Measurements from ENCODE around the gene GALR2. TPM values are rescaled to one million over a fixed set of nuclear protein-coding genes. Genes with fewer than 3 reads are reported as not detected.

Gene GALR2
- total RNA-seq, 3 donors from 2014 or later: not detected

DNA sequence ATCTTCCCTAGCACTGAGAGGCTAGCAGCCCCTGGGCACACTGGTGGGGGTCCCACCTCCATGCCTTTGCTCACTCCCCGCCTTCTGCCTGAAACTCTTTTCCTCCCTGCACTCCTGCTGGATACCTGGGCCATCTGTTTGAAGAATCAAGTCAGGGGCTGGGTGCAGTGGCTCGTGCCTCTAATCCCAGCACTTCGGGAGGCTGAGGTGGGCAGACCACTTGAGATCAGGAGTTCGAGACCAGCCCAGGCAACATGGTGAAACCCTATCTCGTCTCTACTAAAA lies 50.8 kb downstream of the GALR2 start:
- intact Hi-C loops (cut with DNase I; ENCODE audit: low total_unique reads): no loop called here
- Histone ChIP-seq H3K27me3 (no peaks in the 10 kb centered on the region), H3K36me3 (no peaks in the 10 kb centered on the region), H3K4me1 (peaks cover 0 to 6% of the 10 kb centered on the region in 2 donors), H3K9me3 (no peaks in the 10 kb centered on the region), H3K27ac (no peak overlapping the region), H3K4me3 (no peak overlapping the region)
- TF ChIP-seq POLR2A (IDR thresholded peaks at IDR 0.05): no peak
- TF ChIP-seq POLR2AphosphoS5 (IDR thresholded peaks at IDR 0.05): no peak
- TF ChIP-seq, protein P1, sequence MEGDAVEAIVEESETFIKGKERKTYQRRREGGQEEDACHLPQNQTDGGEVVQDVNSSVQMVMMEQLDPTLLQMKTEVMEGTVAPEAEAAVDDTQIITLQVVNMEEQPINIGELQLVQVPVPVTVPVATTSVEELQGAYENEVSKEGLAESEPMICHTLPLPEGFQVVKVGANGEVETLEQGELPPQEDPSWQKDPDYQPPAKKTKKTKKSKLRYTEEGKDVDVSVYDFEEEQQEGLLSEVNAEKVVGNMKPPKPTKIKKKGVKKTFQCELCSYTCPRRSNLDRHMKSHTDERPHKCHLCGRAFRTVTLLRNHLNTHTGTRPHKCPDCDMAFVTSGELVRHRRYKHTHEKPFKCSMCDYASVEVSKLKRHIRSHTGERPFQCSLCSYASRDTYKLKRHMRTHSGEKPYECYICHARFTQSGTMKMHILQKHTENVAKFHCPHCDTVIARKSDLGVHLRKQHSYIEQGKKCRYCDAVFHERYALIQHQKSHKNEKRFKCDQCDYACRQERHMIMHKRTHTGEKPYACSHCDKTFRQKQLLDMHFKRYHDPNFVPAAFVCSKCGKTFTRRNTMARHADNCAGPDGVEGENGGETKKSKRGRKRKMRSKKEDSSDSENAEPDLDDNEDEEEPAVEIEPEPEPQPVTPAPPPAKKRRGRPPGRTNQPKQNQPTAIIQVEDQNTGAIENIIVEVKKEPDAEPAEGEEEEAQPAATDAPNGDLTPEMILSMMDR (IDR thresholded peaks at IDR 0.05): no peak
- no peak for DNase-seq (ENCODE audit: low spot score in 2 of 2)

DNA sequence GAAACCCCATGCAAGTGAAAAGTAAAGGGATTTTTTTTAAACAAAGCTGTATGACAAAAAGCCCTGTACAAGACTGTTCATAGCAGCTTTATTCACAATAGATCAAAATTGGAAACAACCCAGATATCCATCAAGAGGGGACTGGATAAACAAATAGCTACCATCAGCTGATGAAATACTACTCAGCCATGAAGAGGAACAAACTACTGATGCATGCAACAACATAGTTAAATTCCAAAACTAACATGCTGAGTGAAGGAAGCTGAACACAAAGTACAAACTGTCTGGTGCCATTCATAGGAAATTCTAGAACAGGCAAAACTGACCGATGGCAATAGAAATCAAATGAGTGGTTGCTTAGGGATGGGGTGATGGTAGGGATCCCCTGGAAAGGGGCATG lies 51.3 kb downstream of the GALR2 start:
- peaks cover 0 to 6% of the 10 kb centered on the region in 2 donors for H3K4me1 ChIP-seq
- intact Hi-C loops (cut with DNase I; ENCODE audit: low total_unique reads): no loop called here
- DNase-seq (ENCODE audit: low spot score in 2 of 2): no peak
- H3K9me3 ChIP-seq: no peaks in the 10 kb centered on the region
- H3K36me3 ChIP-seq: no peaks in the 10 kb centered on the region
- TF ChIP-seq, protein P1 (IDR thresholded peaks at IDR 0.05): no peak
- TF ChIP-seq POLR2AphosphoS5 (IDR thresholded peaks at IDR 0.05) (no peak), POLR2A (IDR thresholded peaks at IDR 0.05) (no peak)
- no peak overlapping the region for H3K27ac ChIP-seq
- H3K27me3 ChIP-seq: no peaks in the 10 kb centered on the region
- H3K4me3 ChIP-seq: no peak overlapping the region

Other genes starting within 250 kb of the GALR2 start
- gene UNC13D, start 230.4 kb upstream of the GALR2 start, total RNA-seq: 10 to 100 TPM in 1 of 3 donors, 1 to 10 TPM in 2; 5.6 to 15.5 (median 8.5) TPM
- gene WBP2, start 219.4 kb upstream of the GALR2 start, total RNA-seq: 10 to 100 TPM; 44.9 to 63.2 (median 62.9) TPM
- 10 to 100 TPM; 15.4 to 26.1 (median 23.3) TPM for gene TRIM47, start 196.2 kb upstream of the GALR2 start, total RNA-seq
- 10 to 100 TPM; 16.7 to 28.8 (median 23.3) TPM for gene TRIM65, start 177.8 kb upstream of the GALR2 start, total RNA-seq
- 10 to 100 TPM; 29.4 to 39.0 (median 36.6) TPM for gene MRPL38, start 169.9 kb upstream of the GALR2 start, total RNA-seq
- gene FBF1, start 133.7 kb upstream of the GALR2 start, total RNA-seq: 10 to 100 TPM in 2 of 3 donors, 1 to 10 TPM in 1; 7.7 to 18.7 (median 17.7) TPM
- 100 to 1,000 TPM in 1 of 3 donors, 10 to 100 TPM in 2; 55.1 to 147 (median 55.3) TPM for gene ACOX1, start 95.6 kb upstream of the GALR2 start, total RNA-seq
- gene TEN1, start 95.5 kb upstream of the GALR2 start, total RNA-seq: 10 to 100 TPM; 16.7 to 30.2 (median 26.8) TPM
- 10 to 100 TPM in 1 of 3 donors, 1 to 10 TPM in 2; 6.6 to 13.0 (median 9.5) TPM for gene CDK3, start 73.9 kb upstream of the GALR2 start, total RNA-seq
- gene EVPL, start 47.5 kb upstream of the GALR2 start, total RNA-seq: 1 to 10 TPM; 1.6 to 8.0 (median 3.9) TPM
- gene SRP68, start 2.3 kb upstream of the GALR2 start, total RNA-seq: 10 to 100 TPM; 41.3 to 49.6 (median 48.3) TPM
- not detected for gene ZACN, start 4.4 kb downstream of the GALR2 start, total RNA-seq
- 100 to 1,000 TPM in 1 of 3 donors, 10 to 100 TPM in 2; 91.4 to 103 (median 93.9) TPM for gene EXOC7, start 29.0 kb downstream of the GALR2 start, total RNA-seq
- under 1 TPM in 1 of 3 donors, not detected in 2; 0.15 TPM for gene FOXJ1, start 66.5 kb downstream of the GALR2 start, total RNA-seq
- 1 to 10 TPM; 3.1 to 7.8 (median 4.3) TPM for gene RNF157, start 165.7 kb downstream of the GALR2 start, total RNA-seq
- gene UBALD2, start 190.6 kb downstream of the GALR2 start, total RNA-seq: 10 to 100 TPM; 11.1 to 15.1 (median 13.0) TPM
- gene QRICH2, start 233.5 kb downstream of the GALR2 start, total RNA-seq: 1 to 10 TPM; 3.0 to 4.3 (median 3.8) TPM

Measured in breast epithelium (tissue), 4 donors.